IMR-90 (cell line): Measurements from ENCODE around the gene CDC5L. TPM values are rescaled to one million over a fixed set of nuclear protein-coding genes. Genes with fewer than 3 reads are reported as not detected.

Experiments
- ATAC-seq: fragments of 200-7000 bp; cut with Tn5 transposase; 2 replicates; pipeline ENCODE4 v1.9.1; 2020; ENCODE audit warnings: low read depth, mild to moderate bottlenecking, moderate library complexity
- BruUV-seq: library from RNA; stranded (reverse); fragments of 400-500 nt; replicated peaks from 2 replicates; lab custom pipeline; 2021; lab: Mats Ljungman, UMichigan
- CTCF ChIA-PET: fragments of 300-600 bp; formaldehyde crosslinking; extraction: SDS; loops from one replicate; lab custom pipeline; 2021; ENCODE audit warnings: antibody characterized with exemption; lab: Yijun Ruan, JAX
- POLR2A ChIA-PET: fragments of 300-600 bp; sonication (Branson Sonifier 250); formaldehyde crosslinking; loops from one replicate; lab custom pipeline; 2022; ENCODE audit warnings: antibody characterized with exemption; ENCODE audit not compliant: unreplicated experiment; lab: Charles Lee
- DNase-seq: peaks from one replicate; pipeline ENCODE4 v3.0.0; 2013
- H2AFZ ChIP-seq: replicated peaks from 2 replicates; pipeline ENCODE3; 2013; ENCODE audit warnings: low read length, mild to moderate bottlenecking; ENCODE audit not compliant: poor library complexity
- H2AK5ac ChIP-seq: 2 replicates; pipeline ENCODE4 v1.6.1; 2013; ENCODE audit warnings: low read depth, low read length, inconsistent platforms
- H2AK9ac ChIP-seq: replicated peaks from 2 replicates; pipeline ENCODE3; 2013; ENCODE audit warnings: mild to moderate bottlenecking, low read depth, low read length, moderate library complexity; ENCODE audit not compliant: poor library complexity
- H2BK120ac ChIP-seq: 2 replicates; pipeline ENCODE4 v1.6.1; 2013; ENCODE audit warnings: low read depth, low read length, inconsistent platforms
- H2BK15ac ChIP-seq: 3 replicates; pipeline ENCODE4 v1.6.1; 2013; ENCODE audit warnings: low read depth, low read length, inconsistent platforms
- H2BK20ac ChIP-seq: 2 replicates; pipeline ENCODE4 v1.6.1; 2013; ENCODE audit warnings: low read depth, mild to moderate bottlenecking, inconsistent platforms, low read length, moderate library complexity
- H2BK5ac ChIP-seq: 2 replicates; pipeline ENCODE4 v1.6.1; 2013; ENCODE audit warnings: mild to moderate bottlenecking, low read depth, low read length, inconsistent platforms; ENCODE audit not compliant: poor library complexity, severe bottlenecking
- H3K14ac ChIP-seq: replicated peaks from 2 replicates; pipeline ENCODE4 v1.6.1; 2013; ENCODE audit warnings: low read depth, low read length, inconsistent platforms
- H3K18ac ChIP-seq: 2 replicates; pipeline ENCODE4 v1.6.1; 2013; ENCODE audit warnings: low read depth, low read length, control low read depth
- H3K23ac ChIP-seq: 2 replicates; pipeline ENCODE4 v1.6.1; 2013; ENCODE audit warnings: low read depth, low read length, inconsistent platforms
- H3K27ac ChIP-seq: 2 replicates; pipeline ENCODE4 v1.5.1; 2013; ENCODE audit warnings: mild to moderate bottlenecking, control low read depth, low read length; ENCODE audit not compliant: insufficient read depth
- H3K27me3 ChIP-seq: 2 replicates; pipeline ENCODE4 v1.6.1; 2013; ENCODE audit warnings: low read length; ENCODE audit not compliant: control insufficient read depth, insufficient read depth
- H3K36me3 ChIP-seq: 2 replicates; pipeline ENCODE4 v1.6.1; 2013; ENCODE audit warnings: low read length, mixed read lengths; ENCODE audit not compliant: control insufficient read depth, insufficient read depth
- H3K4ac ChIP-seq: 2 replicates; pipeline ENCODE4 v1.6.1; 2013; ENCODE audit warnings: low read depth, low read length, inconsistent platforms
- H3K4me1 ChIP-seq: 2 replicates; pipeline ENCODE4 v1.6.1; 2013; ENCODE audit warnings: low read length, mixed read lengths; ENCODE audit not compliant: control insufficient read depth, insufficient read depth
- H3K4me2 ChIP-seq: 2 replicates; pipeline ENCODE4 v1.6.1; 2013; ENCODE audit warnings: low read depth, mild to moderate bottlenecking, control low read depth, low read length, moderate library complexity
- H3K4me3 ChIP-seq: 2 replicates; pipeline ENCODE4 v1.5.1; 2013; ENCODE audit warnings: low read depth, mild to moderate bottlenecking, control low read depth, low read length, moderate library complexity; ENCODE audit not compliant: insufficient read depth
- H3K56ac ChIP-seq: 2 replicates; pipeline ENCODE4 v1.6.1; 2013; ENCODE audit warnings: low read length, inconsistent platforms; ENCODE audit not compliant: insufficient read depth; ENCODE audit errors: extremely low read depth
- H3K79me1 ChIP-seq, 2 experiments: 2 replicates each; pipeline ENCODE4 v1.6.1; 2013; ENCODE audit warnings: low read length in 2 of 2, inconsistent platforms in 1 of 2, low read depth in 1 of 2
- H3K9ac ChIP-seq: 2 replicates; pipeline ENCODE4 v1.6.1; 2013; ENCODE audit warnings: low read depth, low read length, control low read depth
- H3K9me1 ChIP-seq: 2 replicates; pipeline ENCODE4 v1.6.1; 2013; ENCODE audit warnings: low read length, inconsistent platforms; ENCODE audit not compliant: insufficient read depth
- H3K9me3 ChIP-seq: 2 replicates; pipeline ENCODE4 v1.6.1; 2013; ENCODE audit warnings: low read length; ENCODE audit not compliant: control insufficient read depth, insufficient read depth
- H4K20me1 ChIP-seq: 2 replicates; pipeline ENCODE4 v1.6.1; 2013; ENCODE audit warnings: low read length, inconsistent platforms; ENCODE audit not compliant: insufficient read depth
- H4K5ac ChIP-seq: 2 replicates; pipeline ENCODE4 v1.6.1; 2013; ENCODE audit warnings: mild to moderate bottlenecking, low read depth, low read length, control low read depth
- H4K8ac ChIP-seq, 2 experiments: 2 replicates each; pipeline ENCODE4 v1.6.1; 2013; ENCODE audit warnings: low read depth in 2 of 2, low read length in 2 of 2, control low read depth in 1 of 2, inconsistent platforms in 1 of 2
- H4K91ac ChIP-seq: 2 replicates; pipeline ENCODE4 v1.6.1; 2013; ENCODE audit warnings: low read depth, low read length, inconsistent platforms; ENCODE audit not compliant: insufficient read depth
- BHLHE40 ChIP-seq: fragments of 150-350 bp; IDR thresholded peaks from 2 replicates; pipeline ENCODE4 v1.6.1; 2016; ENCODE audit warnings: mild to moderate bottlenecking, low read depth, low read length
- CEBPB ChIP-seq: IDR thresholded peaks from 2 replicates; pipeline ENCODE4 v1.6.1; 2012; ENCODE audit warnings: low read depth, low read length, improper control_type of control experiment
- CHD1 ChIP-seq: IDR thresholded peaks from 2 replicates; pipeline ENCODE4 v1.6.1; 2012; ENCODE audit warnings: low read depth, low read length, improper control_type of control experiment
- CTCF ChIP-seq: conservative IDR thresholded peaks from 2 replicates; pipeline ENCODE4 v1.5.1; 2012; ENCODE audit warnings: mild to moderate bottlenecking, low read depth, low read length, improper control_type of control experiment
- ELK1 ChIP-seq: fragments of 150-350 bp; IDR thresholded peaks from 2 replicates; pipeline ENCODE4 v1.6.1; 2016; ENCODE audit warnings: low read depth, mild to moderate bottlenecking, low read length, moderate library complexity, borderline replicate concordance
- FOS ChIP-seq: fragments of 150-350 bp; IDR thresholded peaks from 2 replicates; pipeline ENCODE4 v1.6.1; 2016; ENCODE audit warnings: low read depth, low read length
- MAFK ChIP-seq: IDR thresholded peaks from 2 replicates; pipeline ENCODE4 v1.6.1; 2012; ENCODE audit warnings: low read depth, low read length, improper control_type of control experiment
- MAZ ChIP-seq: IDR thresholded peaks from 2 replicates; pipeline ENCODE4 v1.6.1; 2012; ENCODE audit warnings: low read depth, mild to moderate bottlenecking, low read length, improper control_type of control experiment, moderate library complexity, borderline replicate concordance
- MXI1 ChIP-seq: IDR thresholded peaks from 2 replicates; pipeline ENCODE4 v1.6.1; 2012; ENCODE audit warnings: low read depth, mild to moderate bottlenecking, low read length, moderate library complexity, borderline replicate concordance
- NFE2L2 ChIP-seq: fragments of 150-350 bp; IDR thresholded peaks from 2 replicates; pipeline ENCODE4 v1.6.1; 2016; ENCODE audit warnings: low read depth, mild to moderate bottlenecking, low read length
- POLR2A ChIP-seq: IDR thresholded peaks from 2 replicates; pipeline ENCODE4 v1.6.1; 2012; ENCODE audit warnings: mild to moderate bottlenecking, low read depth, low read length
- RAD21 ChIP-seq: IDR thresholded peaks from 2 replicates; pipeline ENCODE4 v1.6.1; 2012; ENCODE audit warnings: low read length, improper control_type of control experiment
- RCOR1 ChIP-seq: IDR thresholded peaks from 2 replicates; pipeline ENCODE4 v1.6.1; 2012; ENCODE audit warnings: mild to moderate bottlenecking, low read length, improper control_type of control experiment; ENCODE audit not compliant: insufficient replicate concordance
- RFX5 ChIP-seq: IDR thresholded peaks from 2 replicates; pipeline ENCODE4 v1.8.0; 2012; ENCODE audit warnings: low read depth, mild to moderate bottlenecking, low read length, moderate library complexity
- SMC3 ChIP-seq: fragments of 150-350 bp; IDR thresholded peaks from 2 replicates; pipeline ENCODE4 v1.6.1; 2016; ENCODE audit warnings: low read depth, mild to moderate bottlenecking, antibody characterized with exemption, low read length, moderate library complexity
- USF2 ChIP-seq: fragments of 150-350 bp; IDR thresholded peaks from 2 replicates; pipeline ENCODE4 v1.6.1; 2017; ENCODE audit warnings: mild to moderate bottlenecking, antibody characterized with exemption, low read length, low read depth
- whole genome bisulfite sequencing, 2 experiments: methylation state at CpG; one replicate each; pipeline versions ENCODE4 v1.1.5 to v1.1.7; 2013; ENCODE audit warnings: missing lambda C conversion rate in 2 of 2; ENCODE audit not compliant: insufficient read length in 1 of 2; ENCODE audit errors: extremely low coverage in 2 of 2; 5-methylcytosine and 5-hydroxymethylcytosine counted together
- dilution Hi-C: fragments of 300-500 bp; cut with HindIII; formaldehyde crosslinking; loops from one replicate; pipeline ENCODE4 v1.14.3; 2018; ENCODE audit warnings: low sequenced_read_pairs; ENCODE audit not compliant: unreplicated experiment
- in situ Hi-C: fragments of 300-500 bp; cut with MboI; formaldehyde crosslinking; loops from 3 replicates; pipeline ENCODE4 v1.14.3; 2019; ENCODE audit warnings: low sequenced_read_pairs, inconsistent platforms, mixed read lengths
- intact Hi-C: fragments of 100-400 bp; cut with micrococcal nuclease; formaldehyde crosslinking; loops from 2 replicates; pipeline ENCODE4 v1.10.0; 2022
- polyA plus RNA-seq, 3 experiments: library from polyadenylated mRNA; depleted of rRNA; stranded (reverse); fragments of >200 nt; gene quantifications; 2 replicates each; pipeline ENCODE4 v1.2.3, GENCODE V29; 2012; ENCODE audit warnings: low replicate concordance in 1 of 3
- total RNA-seq: library from RNA; depleted of rRNA; stranded (reverse); fragments of >200 nt; gene quantifications from 2 replicates; pipeline ENCODE4 v1.2.3, GENCODE V29; 2012

Gene CDC5L
- total and polyA plus RNA-seq, 2 of the 4 experiments (the other 2 are of a cell fraction): 9.9 to 17.7 TPM

- H3K79me1 ChIP-seq: peaks cover 13 to 34% of the 10 kb centered on the region in 2 experiments
- H2AFZ ChIP-seq: peak overlapping the region; percentile 82
- ATAC-seq (no peak), DNase-seq (no peak)
- H3K18ac ChIP-seq: peak overlapping the region; percentile 21; the same call in 1 of the 2 replicates
- dilution Hi-C loops: no loop called here
- H3K9me1 ChIP-seq: peaks cover 6% of the 10 kb centered on the region
- BruUV-seq: no TSS peak
- no peak overlapping the region for H2AK5ac ChIP-seq
- H3K4me2 ChIP-seq: peak overlapping the region; percentile 96
- no peak overlapping the region for H2BK15ac ChIP-seq
- H3K9me3 ChIP-seq: no peaks in the 10 kb centered on the region
- no peak overlapping the region for H2AK9ac ChIP-seq
- intact Hi-C loops: no loop called here
- H3K4me1 ChIP-seq: peaks cover 4% of the 10 kb centered on the region; the same call in 1 of the 2 replicates
- H3K4ac ChIP-seq: peak overlapping the region; percentile 69; the same call in 1 of the 2 replicates
- CTCF ChIA-PET: interaction anchor here (1.6 kb wide), 1 partner anchor 11 kb away, joined by 4 read pairs; no protein-coding TSS in a partner anchor
- H2BK20ac ChIP-seq: no peak overlapping the region
- H4K5ac ChIP-seq: peak overlapping the region; percentile 91
- no CpG with 5 or more reads among the region's 6 CpGs for WGBS, 2 experiments
- peak overlapping the region; percentile 73 for H3K4me3 ChIP-seq
- peaks cover 4% of the 10 kb centered on the region for H3K36me3 ChIP-seq
- no peak overlapping the region for H2BK120ac ChIP-seq
- H3K9ac ChIP-seq: no peak overlapping the region; the same call in 1 of the 2 replicates
- POLR2A ChIA-PET: no interaction called here
- no peak overlapping the region for H3K23ac ChIP-seq
- peak overlapping the region; percentile 78 to 95; a peak in 3 of 4 replicates for H4K8ac ChIP-seq
- H3K56ac ChIP-seq: no peak overlapping the region; the same call in 1 of the 2 replicates
- H3K27me3 ChIP-seq: peaks cover 9% of the 10 kb centered on the region
- TF ChIP-seq CTCF (no peak), MAFK (no peak), FOS (no peak), NFE2L2 (no peak), RCOR1 (no peak), MXI1 (no peak), RFX5 (no peak), USF2 (no peak), CEBPB (no peak), RAD21 (no peak), POLR2A (no peak), BHLHE40 (no peak), MAZ (no peak), SMC3 (no peak), ELK1 (no peak), CHD1 (no peak)
- peaks cover 16% of the 10 kb centered on the region for H4K20me1 ChIP-seq
- H3K27ac ChIP-seq: no peak overlapping the region
- H4K91ac ChIP-seq: no peak overlapping the region
- H3K14ac ChIP-seq: peak overlapping the region; percentile 73; the same call in 1 of the 2 replicates
- peak overlapping the region; percentile 83 for H2BK5ac ChIP-seq
- in situ Hi-C loops: no loop called here
Measured at GRCh38 chr6:44386364-44386928, 1.1 kb upstream of the CDC5L start.
